Hepatocyte (in vitro differentiated cells): ENCODE data around the gene MYH7.

Experiments used
- EZH2 ChIP-seq: fragments of 200-600 bp; sonication (generic); IDR thresholded peaks from 2 replicates; pipeline ENCODE4 v1.6.1; 2016; ENCODE audit warnings: antibody characterized with exemption, mild to moderate bottlenecking, borderline replicate concordance
- EZH2phosphoT487 ChIP-seq: fragments of 200-600 bp; sonication (generic); IDR thresholded peaks from one replicate; pipeline ENCODE4 v1.6.1; 2018; ENCODE audit warnings: antibody characterized with exemption, mild to moderate bottlenecking, low read depth, moderate library complexity; ENCODE audit not compliant: unreplicated experiment, severe bottlenecking
- TF ChIP-seq, protein P1 (sequence below): fragments of 200-600 bp; sonication (generic); IDR thresholded peaks from 2 replicates; pipeline ENCODE4 v1.5.1; 2016; ENCODE audit warnings: antibody characterized with exemption, mild to moderate bottlenecking; ENCODE audit not compliant: poor library complexity

GRCh38 chr14:23470947-23471346, 35.5 kb upstream of the MYH7 start:
- TF ChIP-seq, protein P1, sequence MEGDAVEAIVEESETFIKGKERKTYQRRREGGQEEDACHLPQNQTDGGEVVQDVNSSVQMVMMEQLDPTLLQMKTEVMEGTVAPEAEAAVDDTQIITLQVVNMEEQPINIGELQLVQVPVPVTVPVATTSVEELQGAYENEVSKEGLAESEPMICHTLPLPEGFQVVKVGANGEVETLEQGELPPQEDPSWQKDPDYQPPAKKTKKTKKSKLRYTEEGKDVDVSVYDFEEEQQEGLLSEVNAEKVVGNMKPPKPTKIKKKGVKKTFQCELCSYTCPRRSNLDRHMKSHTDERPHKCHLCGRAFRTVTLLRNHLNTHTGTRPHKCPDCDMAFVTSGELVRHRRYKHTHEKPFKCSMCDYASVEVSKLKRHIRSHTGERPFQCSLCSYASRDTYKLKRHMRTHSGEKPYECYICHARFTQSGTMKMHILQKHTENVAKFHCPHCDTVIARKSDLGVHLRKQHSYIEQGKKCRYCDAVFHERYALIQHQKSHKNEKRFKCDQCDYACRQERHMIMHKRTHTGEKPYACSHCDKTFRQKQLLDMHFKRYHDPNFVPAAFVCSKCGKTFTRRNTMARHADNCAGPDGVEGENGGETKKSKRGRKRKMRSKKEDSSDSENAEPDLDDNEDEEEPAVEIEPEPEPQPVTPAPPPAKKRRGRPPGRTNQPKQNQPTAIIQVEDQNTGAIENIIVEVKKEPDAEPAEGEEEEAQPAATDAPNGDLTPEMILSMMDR, result no peak
- no peak for TF ChIP-seq EZH2phosphoT487
- no peak for TF ChIP-seq EZH2
